ENCODE measurements around the gene KRT17. TPM values are rescaled to one million over a fixed set of nuclear protein-coding genes. Genes with fewer than 3 reads are reported as not detected.
"Not testable (repeated sequence)": the region's sequence is repeated elsewhere in the genome, so short reads cannot be mapped to it uniquely, and the experiment has no call there.

KRT17 gene
- total and polyA plus RNA-seq, 12 donors, result 0.39 to 1.3 (median 0.55) TPM; not detected in 7

DNA sequence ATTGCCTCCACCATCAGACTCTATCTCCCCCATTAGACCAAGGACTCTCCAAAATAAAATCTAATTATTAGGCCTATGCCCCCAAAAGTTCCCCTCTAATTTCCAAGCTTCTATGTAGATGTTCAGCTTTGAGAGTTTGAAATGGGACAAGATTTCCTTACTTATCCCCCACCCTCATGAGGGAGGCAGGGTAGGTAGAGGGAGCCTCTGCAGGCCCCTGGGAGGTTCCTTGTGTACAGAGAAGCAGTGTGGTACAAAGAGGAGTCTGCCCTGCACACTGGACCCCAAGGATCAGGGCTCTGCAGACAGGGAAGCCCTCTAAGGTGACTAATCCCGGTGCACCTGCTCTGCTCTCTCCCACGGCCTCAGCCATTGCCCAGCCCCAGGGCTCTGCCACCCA is 2.5 kb downstream of the KRT17 start:
- no peaks in the 10 kb centered on the region for H3K9me3 ChIP-seq (replicated peaks in 1 of 3)
- DNase-seq, result no peak
- 76 to 89% (median 82%) methylated on average over 2 of the region's 2 CpGs for WGBS, 4 donors

DNA sequence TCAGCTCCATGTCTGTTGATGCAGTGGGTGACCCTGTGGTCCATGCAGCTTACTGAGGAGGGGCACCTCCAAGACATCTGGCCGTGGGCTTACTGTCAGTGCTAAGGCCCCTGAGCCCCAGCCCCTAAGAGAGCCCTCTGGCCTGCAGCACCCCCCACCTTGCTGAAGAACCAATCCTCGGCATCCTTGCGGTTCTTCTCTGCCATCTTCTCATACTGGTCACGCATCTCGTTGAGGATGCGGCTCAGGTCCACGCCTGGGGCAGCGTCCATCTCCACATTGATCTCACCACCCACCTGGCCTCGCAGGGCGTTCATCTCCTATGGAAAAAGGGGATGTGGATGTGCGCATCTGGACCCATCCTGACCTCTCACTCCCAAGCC is 2.9 kb downstream of the KRT17 start:
- DNase-seq; intact Hi-C loops (cut with DNase I): not testable (repeated sequence)
- 85 to 91% (median 90%) methylated on average over 11 of the region's 11 CpGs for WGBS, 4 donors

More for the DNA sequence above, 2.5 kb downstream of the KRT17 start:
- H3K4me3 ChIP-seq, result no peak overlapping the region
- no peak for TF ChIP-seq POLR2A (IDR thresholded peaks at IDR 0.05)
- TF ChIP-seq, protein P1, sequence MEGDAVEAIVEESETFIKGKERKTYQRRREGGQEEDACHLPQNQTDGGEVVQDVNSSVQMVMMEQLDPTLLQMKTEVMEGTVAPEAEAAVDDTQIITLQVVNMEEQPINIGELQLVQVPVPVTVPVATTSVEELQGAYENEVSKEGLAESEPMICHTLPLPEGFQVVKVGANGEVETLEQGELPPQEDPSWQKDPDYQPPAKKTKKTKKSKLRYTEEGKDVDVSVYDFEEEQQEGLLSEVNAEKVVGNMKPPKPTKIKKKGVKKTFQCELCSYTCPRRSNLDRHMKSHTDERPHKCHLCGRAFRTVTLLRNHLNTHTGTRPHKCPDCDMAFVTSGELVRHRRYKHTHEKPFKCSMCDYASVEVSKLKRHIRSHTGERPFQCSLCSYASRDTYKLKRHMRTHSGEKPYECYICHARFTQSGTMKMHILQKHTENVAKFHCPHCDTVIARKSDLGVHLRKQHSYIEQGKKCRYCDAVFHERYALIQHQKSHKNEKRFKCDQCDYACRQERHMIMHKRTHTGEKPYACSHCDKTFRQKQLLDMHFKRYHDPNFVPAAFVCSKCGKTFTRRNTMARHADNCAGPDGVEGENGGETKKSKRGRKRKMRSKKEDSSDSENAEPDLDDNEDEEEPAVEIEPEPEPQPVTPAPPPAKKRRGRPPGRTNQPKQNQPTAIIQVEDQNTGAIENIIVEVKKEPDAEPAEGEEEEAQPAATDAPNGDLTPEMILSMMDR (IDR thresholded peaks at IDR 0.05), result no peak
- H3K4me1 ChIP-seq (replicated peaks in 1 of 2), result no peaks in the 10 kb centered on the region
- no peak overlapping the region for H3K27ac ChIP-seq
- intact Hi-C loops (cut with DNase I), result no loop called here
- H3K27me3 ChIP-seq, result no peaks in the 10 kb centered on the region
- no peaks in the 10 kb centered on the region for H3K36me3 ChIP-seq (replicated peaks in 1 of 2)

DNA sequence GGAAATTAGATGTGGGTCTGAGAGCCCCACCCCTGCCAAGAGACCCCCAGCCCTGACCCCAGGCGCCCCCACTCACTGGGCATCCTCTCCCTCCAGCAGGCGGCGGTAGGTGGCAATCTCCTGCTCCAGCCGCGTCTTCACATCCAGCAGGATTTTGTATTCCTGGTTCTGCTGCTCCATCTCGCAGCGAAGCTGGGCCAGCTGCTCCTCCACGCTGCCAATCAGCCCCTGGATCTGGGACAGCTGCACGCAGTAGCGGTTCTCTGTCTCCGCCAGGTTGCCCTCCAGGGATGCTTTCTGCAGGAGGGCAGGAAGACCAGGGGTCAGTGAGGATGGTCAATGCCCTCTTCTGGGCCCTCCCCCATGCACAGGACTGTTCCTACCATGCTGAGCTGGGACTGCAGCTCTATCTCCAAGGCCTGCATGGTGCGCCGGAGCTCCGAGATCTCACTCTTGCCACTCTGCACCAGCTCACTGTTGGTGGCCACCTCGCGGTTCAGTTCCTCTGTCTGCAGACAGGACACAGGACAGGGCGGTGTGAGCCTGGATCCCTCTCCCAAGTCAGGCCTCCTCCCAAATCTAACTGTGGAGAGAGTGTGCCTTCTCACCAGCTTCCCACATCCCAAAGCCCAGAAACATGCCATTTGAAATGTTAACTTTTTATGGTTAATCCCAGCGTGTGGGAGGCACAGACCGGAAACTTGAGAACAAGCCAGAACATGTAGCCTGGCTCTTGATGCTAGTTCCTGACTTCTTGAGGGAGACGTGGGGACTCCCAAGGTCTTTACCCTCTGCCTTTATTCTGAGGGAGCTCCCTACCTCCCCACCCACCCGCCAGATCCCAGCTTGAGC is 3.6 kb downstream of the KRT17 start:
- Histone ChIP-seq H3K27ac (no peak overlapping the region), H3K9me3 (replicated peaks in 1 of 3) (no peaks in the 10 kb centered on the region), H3K4me3 (no peak overlapping the region), H3K36me3 (replicated peaks in 1 of 2) (no peaks in the 10 kb centered on the region), H3K27me3 (no peaks in the 10 kb centered on the region), H3K4me1 (replicated peaks in 1 of 2) (no peaks in the 10 kb centered on the region)
- WGBS, 4 donors, result 74 to 84% (median 81%) methylated on average over 13 to 21 of the region's 21 CpGs
- TF ChIP-seq POLR2A (IDR thresholded peaks at IDR 0.05), result no peak
- TF ChIP-seq, protein P1 (IDR thresholded peaks at IDR 0.05), result no peak
- no peak for DNase-seq
- intact Hi-C loops (cut with DNase I), result no loop called here

More for the DNA sequence above, 2.9 kb downstream of the KRT17 start:
- not testable (repeated sequence) for H3K4me1 ChIP-seq (replicated peaks in 1 of 2); H3K4me3 ChIP-seq; H3K27ac ChIP-seq; H3K36me3 ChIP-seq (replicated peaks in 1 of 2); H3K9me3 ChIP-seq (replicated peaks in 1 of 3); H3K27me3 ChIP-seq

DNA sequence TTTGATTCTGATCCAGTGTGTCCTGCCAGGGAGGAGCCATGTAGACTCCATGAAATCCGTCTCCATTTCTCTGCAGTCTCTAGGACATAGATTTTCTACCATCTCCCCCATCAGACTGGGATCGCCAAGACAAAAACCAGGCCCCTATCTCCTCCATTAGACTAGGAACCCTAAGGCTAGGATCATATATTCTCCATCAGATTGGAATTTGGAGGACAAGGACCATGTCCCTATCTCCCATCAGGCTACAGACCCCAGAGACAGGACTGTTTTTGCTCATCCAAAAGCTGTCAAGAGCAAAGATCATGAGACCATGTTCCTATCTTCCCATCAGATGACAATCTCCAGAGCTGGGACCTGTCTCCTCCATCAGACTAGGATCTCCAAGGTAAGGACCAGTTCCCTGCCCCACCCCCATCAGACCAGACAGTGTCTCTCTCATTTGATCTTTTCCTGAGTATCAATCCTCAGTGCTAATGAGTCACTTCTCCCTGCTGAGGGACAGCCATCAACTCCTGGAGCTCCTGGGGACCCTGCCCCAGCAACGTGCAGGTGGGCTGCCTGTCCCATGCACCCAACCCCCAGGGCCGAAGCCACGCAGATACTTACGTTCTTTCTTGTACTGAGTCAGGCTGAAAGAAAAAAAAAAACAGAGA is 4.3 kb downstream of the KRT17 start:
- H3K9me3 ChIP-seq (replicated peaks in 1 of 3); H3K36me3 ChIP-seq (replicated peaks in 1 of 2); intact Hi-C loops (cut with DNase I); H3K27me3 ChIP-seq; DNase-seq; H3K4me1 ChIP-seq (replicated peaks in 1 of 2); H3K27ac ChIP-seq; H3K4me3 ChIP-seq: not testable (repeated sequence)
- 72 to 82% (median 79%) methylated on average over 6 of the region's 6 CpGs for WGBS, 4 donors

DNA sequence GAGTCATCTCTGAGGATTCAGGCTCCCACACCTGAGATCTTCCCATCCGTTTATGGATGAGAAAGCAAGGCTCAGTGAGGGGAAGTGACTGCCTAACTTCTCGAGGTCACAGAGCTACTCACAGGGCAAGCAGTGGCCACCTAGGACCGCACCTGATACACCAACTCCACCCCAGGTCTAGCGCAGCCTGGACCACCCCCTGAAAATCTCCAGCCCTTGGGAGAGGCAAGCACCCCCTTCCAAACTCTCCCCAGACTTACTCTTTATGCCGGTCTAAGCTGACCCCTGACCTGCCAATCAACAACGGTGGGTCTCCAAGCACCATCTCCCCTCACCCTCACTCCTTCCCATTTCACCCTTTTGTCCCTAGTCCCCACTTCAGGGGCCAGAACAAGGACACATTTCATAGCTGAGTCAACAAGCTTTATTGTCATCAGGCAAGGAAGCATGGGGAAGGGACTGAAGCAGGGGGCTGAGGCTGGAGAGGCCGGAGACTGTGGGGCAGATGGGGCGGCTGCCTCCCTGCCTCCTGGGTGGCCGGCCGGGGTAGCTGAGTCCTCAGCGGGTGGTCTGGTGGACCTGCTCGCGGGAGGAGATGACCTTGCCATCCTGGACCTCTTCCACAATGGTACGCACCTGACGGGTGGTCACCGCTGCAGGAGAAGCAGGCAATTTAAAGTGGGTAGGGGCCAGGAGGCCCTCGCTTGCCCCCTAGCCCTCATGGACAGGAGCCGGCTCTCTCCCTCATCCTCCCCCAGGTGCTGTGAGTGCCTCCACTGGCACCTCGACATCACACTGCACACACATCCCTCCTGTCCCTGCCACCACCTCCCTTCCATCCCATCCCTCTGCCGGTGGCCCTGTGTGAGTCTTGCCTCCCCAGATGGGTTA is 5.1 kb downstream of the KRT17 start:
- Histone ChIP-seq H3K4me1 (replicated peaks in 1 of 2) (no peaks in the 10 kb centered on the region), H3K27ac (no peak overlapping the region), H3K36me3 (replicated peaks in 1 of 2) (no peaks in the 10 kb centered on the region), H3K9me3 (replicated peaks in 1 of 3) (no peaks in the 10 kb centered on the region), H3K27me3 (no peaks in the 10 kb centered on the region), H3K4me3 (no peak overlapping the region)
- WGBS, 4 donors, result 64 to 75% (median 74%) methylated on average over 9 to 20 of the region's 20 CpGs
- intact Hi-C loops (cut with DNase I), result no loop called here
- TF ChIP-seq, protein P1 (IDR thresholded peaks at IDR 0.05), result no peak
- no peak for TF ChIP-seq POLR2A (IDR thresholded peaks at IDR 0.05)
- no peak for DNase-seq

Data from adrenal gland (tissue), 12 donors.